Fibroblast of the aortic adventitia (primary cell): ENCODE data around the gene ERN2. TPM values are rescaled to one million over a fixed set of nuclear protein-coding genes. Genes with fewer than 3 reads are reported as not detected.
A peak's percentile ranks its signal among the peaks of the same experiment; 100 is the strongest.

ENCODE experiments used
- DNase-seq: peaks from one replicate; pipeline ENCODE4 v3.0.0-alpha.2; 2010; ENCODE audit warnings: low read depth
- H3K4me3 ChIP-seq: 2 replicates; pipeline ENCODE4 v1.5.1; 2011; ENCODE audit warnings: low read depth, mild to moderate bottlenecking, control low read depth, low read length, moderate library complexity
- CTCF ChIP-seq: IDR thresholded peaks from 2 replicates; pipeline ENCODE4 v1.5.1; 2011; ENCODE audit warnings: mild to moderate bottlenecking, low read length, control low read depth, inconsistent platforms; ENCODE audit not compliant: insufficient read depth
- total RNA-seq: library from RNA; depleted of rRNA; stranded (reverse); fragments of >200 nt; gene quantifications from 2 replicates; pipeline ENCODE4 v1.2.3, GENCODE V29; 2012; ENCODE audit warnings: low replicate concordance

Gene ERN2
- total RNA-seq, 1 donor = not detected

- no peak for TF ChIP-seq CTCF
- no peak for DNase-seq
- H3K4me3 ChIP-seq = no peak overlapping the region
These were observed 49.1 kb downstream of the ERN2 start for GRCh38 chr16:23663918-23664317.

- DNase-seq = no peak
- H3K4me3 ChIP-seq = no peak overlapping the region
- no peak for TF ChIP-seq CTCF
These were observed 61.0 kb downstream of the ERN2 start for GRCh38 chr16:23651943-23652468.

- H3K4me3 ChIP-seq = no peak overlapping the region
- DNase-seq = no peak
- no peak for TF ChIP-seq CTCF
These were observed 62.2 kb downstream of the ERN2 start for GRCh38 chr16:23650674-23651416.

GRCh38 chr16:23642246-23642774, 70.7 kb downstream of the ERN2 start:
- no peak for TF ChIP-seq CTCF
- peak overlapping the region; percentile 100 for H3K4me3 ChIP-seq
- DNase-seq = peak; percentile 4

GRCh38 chr16:23640931-23641765, 71.9 kb downstream of the ERN2 start, which contains the start of the genes DCTN5 and PALB2:
Gene DCTN5, plus strand, starts transcription at chr16:23641466. Its CDS starts 77 bp downstream, at chr16:23641543.
Gene PALB2, minus strand, starts transcription at chr16:23641310. Its CDS starts 153 bp downstream, at chr16:23641157.
- no peak for TF ChIP-seq CTCF
- DNase-seq = peak; percentile 92
- peak within 1 kb of the TSS; percentile 100 for H3K4me3 ChIP-seq

- DNase-seq = peak; percentile 3
- TF ChIP-seq CTCF = no peak
- H3K4me3 ChIP-seq = peak overlapping the region; percentile 100
These were observed 72.4 kb downstream of the ERN2 start for GRCh38 chr16:23640615-23640930.

Other genes with a start within 250 kb of the ERN2 start
- 11.5 and 38.7 TPM in 2 replicates for gene GGA2, start 202.7 kb downstream of the ERN2 start, total RNA-seq
- 22.6 and 23.1 TPM in 2 replicates for gene EARS2, start 155.9 kb downstream of the ERN2 start, total RNA-seq
- gene UBFD1, start 155.5 kb downstream of the ERN2 start, total RNA-seq = 74.6 and 89.1 TPM in 2 replicates
- gene NDUFAB1, start 116.9 kb downstream of the ERN2 start, total RNA-seq = 71.5 and 125 TPM in 2 replicates
- 19.2 and 19.4 TPM in 2 replicates for gene PALB2, start 71.9 kb downstream of the ERN2 start, total RNA-seq
- 22.5 and 54.8 TPM in 2 replicates for gene DCTN5, start 71.8 kb downstream of the ERN2 start, total RNA-seq
- 6.2 and 16.8 TPM in 2 replicates for gene PLK1, start 34.3 kb downstream of the ERN2 start, total RNA-seq
- gene CHP2, start 41.8 kb upstream of the ERN2 start, total RNA-seq = not detected in 2 replicates
- gene PRKCB, start 122.8 kb upstream of the ERN2 start, total RNA-seq = 0.16 TPM in 1 of 2 replicates, not detected in the other